Stimulated activated CD8-positive, alpha-beta memory T cell treated with anti-CD3 and anti-CD28 coated beads, Interleukin-12 subunit alpha, Interleukin-12 subunit beta, amount 100 ng/mL, for 24 hours (primary cell): ENCODE measurements around the gene MRPL37.
"Not testable (repeated sequence)": the region's sequence is repeated elsewhere in the genome, so short reads cannot be mapped to it uniquely, and the experiment has no call there.

Source experiments
- DNase-seq: peaks from one replicate; pipeline ENCODE4 v3.0.0-alpha.2; 2020; ENCODE audit errors: extremely low read depth

The MRPL37 gene

DNA sequence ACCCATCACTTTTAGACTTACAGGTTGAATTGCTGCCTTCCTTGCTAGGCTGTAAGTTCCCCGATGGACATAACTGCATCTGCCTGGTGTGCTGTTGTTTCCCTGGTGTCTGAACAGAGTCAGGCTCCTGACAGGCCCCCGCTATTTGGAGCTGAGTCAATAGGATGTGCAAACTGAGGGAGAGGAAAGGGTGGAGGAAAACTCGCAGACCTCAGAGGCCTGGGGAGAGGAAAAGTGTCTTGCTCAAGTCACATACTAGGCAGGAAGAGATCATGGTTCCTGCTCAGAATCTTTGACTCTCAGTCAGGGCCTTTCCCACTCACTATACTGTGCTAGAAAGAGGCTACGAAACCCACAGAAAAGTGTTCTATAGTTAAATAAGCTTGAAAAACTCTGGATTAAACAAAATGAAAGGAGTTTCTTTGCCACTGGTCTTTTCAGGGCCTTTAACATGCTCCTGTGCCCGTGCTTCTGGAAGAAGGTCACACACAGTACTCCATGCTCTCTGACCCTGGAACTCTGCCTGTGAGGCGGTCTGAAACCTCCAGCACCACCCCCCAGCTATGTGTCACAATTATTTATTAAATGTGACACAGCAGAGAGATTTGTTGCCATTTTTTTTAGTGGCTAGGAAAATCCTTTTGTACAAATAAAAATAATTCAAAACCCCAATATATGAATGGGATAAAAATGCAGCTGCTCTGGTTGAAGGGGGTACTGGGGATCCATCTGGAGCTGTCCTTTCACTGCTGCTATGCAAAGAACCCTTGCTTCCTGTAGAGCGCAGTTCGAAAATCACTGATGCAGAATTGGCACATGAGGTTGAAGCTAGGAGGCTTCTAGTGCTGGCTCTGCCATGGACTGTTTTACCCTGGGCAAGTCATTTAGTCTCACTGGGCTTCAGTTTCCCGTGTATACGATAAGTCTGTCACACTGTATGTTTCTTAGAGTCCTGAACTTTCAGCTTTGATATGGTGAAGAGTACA, 27.1 kb upstream of the MRPL37 start:
- DNase-seq: no peak

DNA sequence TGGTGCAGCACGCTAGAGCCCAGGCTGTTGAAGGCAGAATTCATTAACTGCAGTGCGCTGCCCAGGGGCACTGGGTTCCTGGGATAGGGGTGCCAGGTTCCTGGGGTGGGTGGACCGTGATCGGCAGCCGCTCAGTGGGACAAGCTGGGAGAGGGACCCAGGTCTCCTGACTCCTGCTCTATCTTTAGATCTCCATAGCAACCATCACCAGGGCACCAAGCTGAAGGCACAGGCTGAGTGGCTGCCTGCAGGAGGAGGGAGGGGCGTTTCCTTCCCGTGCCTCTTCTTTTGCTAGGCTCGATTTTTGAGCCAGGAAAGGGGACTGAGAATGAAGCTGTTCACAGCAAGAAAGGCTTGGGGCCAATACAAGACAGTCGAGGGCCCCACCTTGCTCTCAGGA, 26.3 kb upstream of the MRPL37 start:
- DNase-seq: no peak

DNA sequence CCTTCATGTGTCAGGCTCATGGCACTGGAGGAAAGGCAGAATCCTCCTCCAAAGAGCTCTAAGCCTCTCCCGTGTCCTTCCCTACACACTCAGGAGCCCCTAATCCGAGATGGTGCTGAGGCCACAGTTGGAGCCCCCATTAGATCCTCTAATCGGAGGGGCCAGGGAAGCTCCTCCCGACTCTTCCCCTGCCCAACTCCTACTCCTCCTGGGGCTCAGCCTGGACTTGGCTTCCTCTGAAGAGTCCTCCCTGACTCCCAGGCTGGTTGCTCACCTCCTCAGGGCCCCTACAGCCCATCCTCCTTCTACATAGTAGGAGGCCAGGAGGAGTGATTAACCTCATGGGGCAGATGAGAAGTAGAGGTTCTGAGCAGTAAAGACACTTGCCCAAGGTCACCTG, 25.9 kb upstream of the MRPL37 start:
- DNase-seq: no peak

DNA sequence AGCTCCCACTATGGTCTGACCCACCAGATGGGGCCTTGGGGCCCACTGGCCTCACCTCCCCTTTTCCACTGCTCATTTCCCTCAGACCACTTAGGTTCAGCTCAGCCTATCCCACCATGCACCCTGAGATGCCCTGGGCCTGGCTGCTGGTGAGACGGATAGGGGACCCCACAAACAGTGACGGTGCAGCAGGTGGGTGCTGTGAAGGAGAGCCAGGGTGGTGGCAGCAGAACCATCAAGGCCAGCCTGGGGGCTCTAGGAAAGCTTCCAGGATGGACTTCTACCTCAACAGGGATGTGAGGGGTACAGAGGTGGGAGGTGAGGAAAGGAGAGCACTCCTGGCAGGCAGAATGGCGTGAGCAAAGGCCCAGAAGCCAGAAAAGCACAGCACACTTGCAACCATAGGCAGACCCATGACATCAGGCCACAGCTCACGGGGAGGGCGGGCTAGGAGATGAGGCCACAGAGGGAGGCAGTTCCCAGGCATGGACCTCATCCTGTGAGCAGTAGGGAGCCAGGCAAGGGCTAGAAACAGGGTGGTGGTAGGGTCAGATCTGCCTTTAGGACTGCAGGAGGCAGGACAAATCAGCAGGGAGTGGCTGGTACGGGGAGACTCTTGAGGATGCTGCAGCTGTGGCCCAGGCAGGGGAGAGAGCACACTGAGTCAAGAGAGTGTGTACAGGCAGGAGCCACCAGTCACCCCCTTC, 23.2 kb upstream of the MRPL37 start:
- no peak for DNase-seq

DNA sequence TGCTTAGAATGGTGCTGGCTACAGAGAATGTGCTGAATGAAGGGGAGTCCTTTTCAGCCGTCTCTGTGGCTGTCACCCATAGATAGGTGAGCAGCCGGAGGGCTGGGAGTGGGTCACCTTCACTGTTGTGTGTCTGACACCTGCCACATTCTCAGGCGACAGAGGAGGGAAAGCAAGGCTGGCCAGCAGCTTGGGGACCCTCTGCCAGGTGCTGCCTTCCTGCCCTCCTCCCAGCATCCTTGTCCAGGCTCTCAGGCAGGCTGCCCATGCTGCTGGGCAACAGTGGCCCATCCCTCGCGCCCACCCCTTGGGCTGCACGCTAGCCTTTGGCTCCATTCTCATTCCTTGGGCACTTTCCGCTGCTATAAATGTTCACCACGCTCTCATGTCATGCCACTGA, 22.2 kb upstream of the MRPL37 start:
- no peak for DNase-seq

DNA sequence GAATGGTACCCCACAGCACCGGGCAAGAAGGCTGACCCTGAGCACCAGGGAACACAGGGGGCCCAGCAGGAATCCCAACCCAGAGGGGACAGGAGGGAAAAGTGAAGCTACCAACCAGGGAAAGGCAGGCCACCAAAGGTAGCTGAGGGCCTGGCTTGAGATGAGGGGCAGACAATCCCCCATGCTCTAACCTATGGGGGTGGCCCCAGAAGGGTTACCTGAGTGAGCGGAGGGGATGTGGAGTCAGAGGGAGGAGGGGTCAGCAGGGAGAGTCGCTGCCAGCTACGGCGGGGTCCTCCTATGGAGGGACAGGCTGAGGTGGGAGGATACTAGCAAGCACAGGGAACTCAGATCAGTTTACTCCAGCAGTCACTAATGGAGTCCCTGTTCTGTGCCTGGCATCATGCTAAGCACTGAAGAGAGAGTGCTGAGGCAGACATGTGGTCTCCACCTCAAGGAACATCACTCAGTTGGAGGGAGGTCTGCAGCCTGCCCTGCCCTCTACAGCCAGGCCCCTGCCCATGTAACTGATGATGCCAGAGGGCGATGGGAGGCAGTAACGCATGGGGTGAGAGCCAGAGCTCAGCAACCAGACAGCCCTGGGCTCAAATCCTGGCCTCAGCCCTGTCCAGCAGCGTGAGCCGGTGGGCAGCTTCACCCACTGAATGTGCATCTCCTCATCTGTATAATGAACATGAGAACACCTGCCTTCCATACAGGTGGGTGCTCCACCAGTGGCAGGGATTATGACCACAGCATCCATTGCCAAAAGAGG, 21.5 kb upstream of the MRPL37 start:
- DNase-seq: no peak

DNA sequence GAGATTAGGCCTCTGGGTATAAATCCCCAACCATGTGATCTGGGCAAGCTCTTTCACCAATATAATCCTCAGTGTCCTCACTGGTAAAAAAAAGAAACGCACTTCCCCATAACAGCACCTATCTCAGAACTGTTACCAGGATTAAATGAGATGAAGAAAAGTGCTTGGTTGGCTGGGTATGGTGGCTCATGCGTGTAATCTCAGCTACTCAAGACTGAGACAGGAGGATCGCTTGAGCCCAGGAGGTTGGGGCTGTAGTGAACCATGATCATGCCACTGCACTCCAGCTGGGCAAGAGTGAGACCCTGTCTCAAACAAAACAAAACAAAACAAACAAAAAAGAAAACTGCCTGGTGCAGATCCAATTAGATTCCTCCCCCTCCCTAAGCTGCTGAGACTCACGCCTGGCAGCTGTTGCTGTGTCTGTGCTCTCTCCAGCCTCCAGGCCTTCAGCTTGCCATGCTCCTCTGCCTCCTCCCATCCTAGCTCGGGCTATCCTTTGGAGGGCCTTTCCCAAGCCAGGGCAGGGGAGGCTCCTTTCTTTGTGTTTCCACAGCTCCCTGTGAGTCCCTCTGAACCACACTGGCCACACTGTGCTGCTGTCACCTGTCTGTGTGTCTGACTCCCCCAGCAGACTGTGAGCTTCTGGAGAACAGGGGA, 19.1 kb upstream of the MRPL37 start:
- no peak for DNase-seq

DNA sequence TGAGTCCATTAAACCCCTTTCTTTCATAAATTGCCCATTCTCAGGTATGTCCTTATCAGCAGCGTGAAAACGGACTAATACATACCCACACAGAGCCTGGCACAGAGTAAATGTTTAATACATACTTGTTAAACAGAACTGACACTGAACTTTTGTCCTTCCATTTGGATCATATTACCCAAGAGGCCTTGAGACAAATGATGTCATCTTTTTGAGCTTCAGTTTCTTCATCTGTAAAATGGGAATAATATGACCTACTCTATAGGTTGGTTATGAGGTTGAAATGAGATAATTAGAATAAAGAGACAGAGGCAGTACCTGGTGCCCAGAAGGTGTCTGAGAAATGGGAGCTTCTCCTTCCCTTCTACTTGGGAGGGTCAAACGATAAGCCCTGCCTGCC, 13.9 kb upstream of the MRPL37 start:
- no peak for DNase-seq

DNA sequence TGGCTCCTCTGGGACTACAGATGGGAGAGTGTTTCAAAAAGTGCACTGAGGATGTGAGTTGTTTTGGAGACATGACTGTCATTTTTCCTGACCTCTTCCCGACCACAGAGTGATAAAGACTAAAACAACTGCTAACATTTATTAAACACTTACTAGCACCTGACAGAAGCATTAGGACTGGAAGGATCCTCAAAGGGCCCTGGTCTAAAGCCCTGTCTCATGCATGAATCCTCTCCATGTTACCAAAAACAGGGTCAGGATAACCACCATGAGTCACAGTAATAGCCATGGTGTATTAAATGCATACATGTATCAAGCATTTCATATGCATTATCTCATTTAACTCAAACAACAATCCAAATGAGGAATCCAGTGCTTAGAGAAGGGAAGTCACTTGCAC, 11.7 kb upstream of the MRPL37 start:
- no peak for DNase-seq

DNA sequence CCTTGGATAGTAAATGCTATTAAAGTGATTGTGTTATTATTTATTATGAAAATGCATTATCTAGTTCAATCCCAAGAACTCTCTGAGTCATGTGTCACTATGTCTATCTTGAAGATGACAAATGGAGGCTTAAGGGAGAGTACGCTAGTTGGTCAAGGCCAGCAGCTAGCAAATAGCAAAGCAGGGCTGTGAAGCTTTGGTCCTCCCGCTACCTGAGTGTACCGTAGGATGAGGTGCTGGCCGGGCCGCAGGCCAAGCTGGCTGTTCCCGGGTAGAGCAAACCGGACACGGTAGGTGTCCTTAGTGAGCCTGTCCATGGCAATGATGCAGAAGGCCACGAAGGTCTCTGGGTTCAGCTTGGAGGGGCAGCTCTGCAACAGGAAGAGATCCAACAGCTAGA, 9.4 kb upstream of the MRPL37 start:
- DNase-seq: no peak

DNA sequence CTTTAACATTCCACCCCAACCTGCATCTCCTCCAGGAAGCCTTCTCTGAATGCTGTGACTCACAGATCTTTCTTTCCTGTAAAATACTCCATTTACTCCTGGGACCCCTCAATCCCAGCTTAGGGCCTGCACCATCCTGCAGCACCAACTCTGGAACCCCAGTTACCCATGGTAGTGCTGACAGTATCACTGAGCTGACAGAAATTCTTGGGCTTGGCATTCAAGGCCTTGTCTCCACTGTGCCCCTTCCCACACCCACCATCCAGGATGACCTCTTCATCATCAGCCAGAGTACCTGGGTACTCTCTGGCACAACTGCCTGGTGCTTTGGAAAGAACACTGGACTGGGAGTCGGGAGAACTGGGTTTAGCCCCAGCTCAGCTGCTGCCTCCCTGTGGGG, 8.4 kb upstream of the MRPL37 start:
- no peak for DNase-seq

DNA sequence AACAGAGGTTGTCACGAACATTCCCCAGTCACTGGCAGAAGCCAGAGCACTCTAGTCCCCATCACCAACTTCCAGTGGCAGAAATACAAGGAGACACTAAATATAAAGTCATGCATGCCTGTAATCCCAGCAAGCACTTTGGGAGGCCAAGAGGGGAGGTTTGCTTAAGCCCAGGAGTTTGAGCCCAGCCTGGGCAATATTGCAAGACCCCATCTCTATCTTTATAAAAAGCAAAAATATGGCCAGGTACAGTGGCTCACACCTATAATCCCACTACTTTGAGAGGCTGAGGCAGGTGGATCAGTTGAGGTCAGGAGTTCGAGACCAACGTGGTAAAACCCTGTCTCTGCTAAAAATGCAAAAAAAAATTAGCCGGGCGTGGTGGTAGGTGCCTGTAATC, 6.5 kb upstream of the MRPL37 start:
- DNase-seq: no peak

DNA sequence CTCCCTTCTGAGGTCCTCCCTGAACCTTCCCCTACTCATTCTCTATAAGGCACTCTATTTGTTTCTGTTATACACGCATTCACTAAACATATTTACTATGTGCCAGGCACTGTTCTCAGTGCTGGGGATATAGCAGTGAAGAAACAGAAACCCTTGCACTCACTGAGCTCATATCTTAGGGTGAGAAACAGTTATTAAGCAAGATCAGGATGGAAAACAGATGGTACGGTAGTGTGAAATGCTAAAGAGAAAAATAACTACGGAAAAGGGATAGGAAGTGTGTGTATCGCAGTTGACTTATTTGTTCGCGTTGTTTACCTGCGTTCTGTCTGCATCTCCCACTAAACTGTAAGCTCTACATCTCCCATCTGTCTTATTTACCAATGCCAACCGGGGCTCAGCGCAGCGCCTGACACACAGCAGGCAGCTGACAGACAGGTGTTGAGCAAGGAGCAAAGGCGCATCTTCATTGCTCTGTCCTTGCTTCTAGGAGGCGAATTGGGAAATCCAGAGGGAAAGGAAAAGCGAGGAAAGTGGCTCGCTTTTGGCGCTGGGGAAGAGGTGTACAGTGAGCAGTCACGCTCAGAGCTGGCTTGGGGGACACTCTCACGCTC, 709 bp upstream of the MRPL37 start:
- DNase-seq: no peak

DNA sequence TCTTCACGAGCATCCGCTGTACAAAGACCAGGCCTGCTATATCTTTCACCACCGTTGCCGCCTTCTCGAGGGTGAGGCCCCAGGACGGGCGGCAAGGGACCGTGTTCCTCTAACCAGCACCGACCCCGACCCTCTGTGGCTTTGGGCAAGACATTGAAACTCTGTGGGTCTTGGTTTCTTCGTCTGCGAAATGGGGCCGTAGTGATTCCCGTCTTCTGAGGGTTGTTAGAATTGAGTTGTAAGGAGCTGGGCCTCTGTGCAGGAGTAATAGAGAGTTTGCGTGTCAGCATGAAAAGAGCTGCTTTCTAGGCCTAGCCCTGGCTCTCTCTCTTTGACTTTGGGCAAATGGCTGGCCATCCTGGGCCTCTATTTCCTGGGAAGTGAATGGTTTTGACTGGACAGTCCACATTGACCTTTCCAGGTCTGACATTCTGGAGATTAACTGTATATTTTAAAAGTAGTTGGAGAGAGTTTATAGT, 591 bp downstream of the MRPL37 start:
- no peak for DNase-seq

DNA sequence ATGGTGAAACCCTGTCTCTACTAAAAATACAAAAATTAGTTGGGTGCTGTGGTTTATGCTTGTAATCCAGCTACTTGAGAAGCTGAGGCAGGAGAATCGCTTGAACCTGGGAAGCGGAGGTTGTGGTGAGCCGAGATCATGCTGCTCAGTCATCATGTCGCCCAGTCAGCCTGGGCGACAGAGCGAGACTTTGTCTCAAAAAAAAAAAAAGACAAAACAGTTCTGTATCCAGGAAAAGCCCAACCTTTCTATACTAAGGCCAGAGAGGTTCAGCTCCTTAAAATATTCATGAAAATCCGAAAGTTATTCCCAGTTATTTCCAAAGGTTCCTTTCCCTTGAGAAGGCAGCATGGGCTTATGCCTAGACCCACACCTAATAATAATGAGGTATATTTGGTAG, 4.2 kb downstream of the MRPL37 start:
- no peak for DNase-seq

DNA sequence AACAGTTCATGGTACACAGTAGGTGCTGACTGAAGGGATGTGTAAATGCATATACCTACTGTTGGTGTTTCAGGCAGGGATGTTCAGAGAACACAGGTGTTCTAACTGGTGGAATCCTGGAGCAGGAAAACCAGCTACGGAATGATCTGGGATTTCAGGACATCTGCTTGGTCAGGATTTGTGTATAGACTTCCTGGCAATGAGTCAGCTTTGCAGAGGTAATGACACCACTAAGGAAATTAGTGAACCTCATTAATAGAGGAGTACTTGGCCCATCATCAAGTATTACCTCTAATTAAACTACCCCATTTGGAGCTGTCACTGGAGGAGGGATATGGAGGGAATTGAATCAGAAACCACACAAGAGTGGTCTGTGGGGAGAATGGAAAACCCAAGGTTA, 7.3 kb downstream of the MRPL37 start:
- no peak for DNase-seq

DNA sequence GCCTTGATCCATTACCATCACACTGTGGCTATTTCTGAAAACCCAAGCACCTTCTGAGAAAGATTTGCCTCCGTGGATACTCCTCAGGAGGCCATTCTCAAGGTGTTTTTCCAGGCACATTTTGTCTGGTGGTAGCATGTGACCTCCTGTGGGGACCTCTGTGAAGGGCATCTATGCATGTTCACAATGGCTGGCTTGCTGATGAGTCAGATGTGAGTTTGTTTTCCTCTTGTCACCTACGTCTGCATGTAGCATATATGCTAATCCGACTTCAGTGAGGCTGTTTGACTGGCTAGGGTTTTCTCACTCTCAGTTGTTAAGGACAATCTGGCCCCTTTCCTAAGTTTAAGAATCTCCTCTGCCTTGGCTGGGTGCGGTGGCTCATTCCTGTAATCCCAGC, 7.9 kb downstream of the MRPL37 start:
- DNase-seq: not testable (repeated sequence)

DNA sequence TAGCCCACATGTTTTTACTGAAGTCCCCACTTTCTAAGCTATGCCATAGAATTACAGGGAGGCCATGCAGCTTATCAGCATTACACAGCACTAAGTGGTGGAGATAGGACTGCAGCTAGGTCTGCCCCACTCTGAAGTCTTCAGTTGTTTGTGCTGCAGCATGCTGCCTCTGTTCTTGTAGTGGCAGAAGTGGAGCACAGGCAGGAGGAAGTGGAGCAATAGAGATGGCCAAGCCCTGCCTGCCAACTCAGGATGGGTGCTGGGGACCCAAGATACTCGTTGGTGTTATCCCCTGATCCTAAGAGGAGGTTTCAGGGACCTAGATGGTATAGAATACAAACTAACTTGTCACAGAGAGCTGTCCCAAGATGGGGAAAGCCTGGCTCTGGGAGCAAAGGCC, 12.9 kb downstream of the MRPL37 start:
- no peak for DNase-seq

DNA sequence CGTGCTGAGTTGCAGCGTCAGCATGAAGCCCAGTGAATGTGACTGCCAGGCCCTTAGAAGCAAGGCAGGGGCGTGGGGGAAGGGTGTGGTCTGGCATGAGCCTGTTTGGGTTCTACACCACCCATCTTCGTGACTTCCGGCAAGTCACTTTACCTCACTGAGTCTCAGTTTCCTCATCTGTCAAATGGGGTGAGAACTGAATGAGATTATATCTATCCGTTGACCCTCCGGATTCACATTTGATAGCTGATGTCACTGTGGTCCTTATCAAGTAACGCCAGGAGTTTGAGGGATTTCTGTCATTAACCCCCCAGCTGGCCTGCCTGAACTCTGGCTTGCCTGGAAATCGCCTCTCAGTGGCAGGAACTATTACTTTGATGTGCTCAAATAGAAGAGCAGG, 15.6 kb downstream of the MRPL37 start:
- no peak for DNase-seq

DNA sequence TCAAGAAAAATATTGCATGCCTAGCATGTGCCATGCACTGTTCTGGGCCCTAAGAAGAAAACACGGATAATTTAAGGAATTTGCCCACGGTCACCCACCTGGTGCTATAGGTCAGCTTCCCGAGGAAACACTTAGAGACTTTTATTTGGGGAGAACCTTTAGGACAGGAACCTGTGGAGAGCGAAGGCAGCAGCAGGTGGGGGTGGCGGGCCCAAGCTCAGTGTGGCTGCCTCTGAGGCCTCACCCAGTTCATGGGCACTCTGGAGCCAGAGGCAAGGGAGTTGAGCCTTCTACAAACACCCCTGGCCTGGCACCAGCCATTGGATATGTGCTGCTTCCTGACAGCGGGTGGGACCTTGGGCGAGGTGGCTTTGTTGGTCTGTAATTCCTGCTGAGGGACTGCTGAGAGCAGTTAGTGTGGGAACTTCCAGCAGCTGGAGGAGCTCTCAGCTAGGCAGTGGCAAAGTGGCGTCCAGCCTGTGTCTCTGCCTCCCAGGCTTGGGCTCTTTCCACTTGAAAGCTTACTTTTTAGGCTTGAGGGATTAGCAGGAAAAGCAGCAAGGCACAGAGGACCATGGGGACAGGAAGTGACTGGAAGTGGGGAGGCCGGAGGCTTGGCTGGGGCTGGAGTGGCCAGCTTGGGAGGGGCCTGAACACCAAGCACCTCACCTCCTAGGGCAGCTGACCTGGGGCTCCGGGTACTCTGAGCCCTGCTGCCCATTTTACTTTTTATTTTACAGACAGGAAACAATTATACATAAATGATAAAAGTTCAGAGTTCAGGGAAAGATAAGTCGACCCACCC, 19.1 kb downstream of the MRPL37 start:
- no peak for DNase-seq

DNA sequence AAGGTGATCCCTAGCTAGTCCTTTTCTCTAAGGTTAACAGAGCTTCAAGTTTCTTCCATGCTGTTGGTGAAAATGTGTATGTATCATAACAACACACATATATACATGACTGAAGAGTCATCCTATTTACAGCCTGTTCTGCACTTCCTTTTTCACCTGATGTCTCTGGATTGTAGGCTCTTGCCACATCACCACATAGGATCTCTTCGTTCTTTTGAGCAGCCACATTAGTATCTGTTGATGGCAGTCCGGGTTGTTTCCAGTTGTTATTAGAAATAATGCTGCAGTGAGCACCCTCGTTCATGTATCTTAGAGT, 19.7 kb downstream of the MRPL37 start:
- DNase-seq: no peak
